IMR-90 (cell line): ENCODE measurements around the gene TTC8. TPM values are rescaled to one million over a fixed set of nuclear protein-coding genes. Genes with fewer than 3 reads are reported as not detected.

ENCODE experiments used
- ATAC-seq: fragments of 200-7000 bp; cut with Tn5 transposase; 2 replicates; pipeline ENCODE4 v1.9.1; 2020; ENCODE audit warnings: low read depth, mild to moderate bottlenecking, moderate library complexity
- BruUV-seq: library from RNA; stranded (reverse); fragments of 400-500 nt; replicated peaks from 2 replicates; lab custom pipeline; 2021; lab: Mats Ljungman, UMichigan
- CTCF ChIA-PET: fragments of 300-600 bp; formaldehyde crosslinking; extraction: SDS; loops from one replicate; lab custom pipeline; 2021; ENCODE audit warnings: antibody characterized with exemption; lab: Yijun Ruan, JAX
- POLR2A ChIA-PET: fragments of 300-600 bp; sonication (Branson Sonifier 250); formaldehyde crosslinking; loops from one replicate; lab custom pipeline; 2022; ENCODE audit warnings: antibody characterized with exemption; ENCODE audit not compliant: unreplicated experiment; lab: Charles Lee
- DNase-seq: peaks from one replicate; pipeline ENCODE4 v3.0.0; 2013
- H2AFZ ChIP-seq: replicated peaks from 2 replicates; pipeline ENCODE3; 2013; ENCODE audit warnings: low read length, mild to moderate bottlenecking; ENCODE audit not compliant: poor library complexity
- H2AK5ac ChIP-seq: 2 replicates; pipeline ENCODE4 v1.6.1; 2013; ENCODE audit warnings: low read depth, low read length, inconsistent platforms
- H2AK9ac ChIP-seq: replicated peaks from 2 replicates; pipeline ENCODE3; 2013; ENCODE audit warnings: mild to moderate bottlenecking, low read depth, low read length, moderate library complexity; ENCODE audit not compliant: poor library complexity
- H2BK120ac ChIP-seq: 2 replicates; pipeline ENCODE4 v1.6.1; 2013; ENCODE audit warnings: low read depth, low read length, inconsistent platforms
- H2BK15ac ChIP-seq: 3 replicates; pipeline ENCODE4 v1.6.1; 2013; ENCODE audit warnings: low read depth, low read length, inconsistent platforms
- H2BK20ac ChIP-seq: 2 replicates; pipeline ENCODE4 v1.6.1; 2013; ENCODE audit warnings: low read depth, mild to moderate bottlenecking, inconsistent platforms, low read length, moderate library complexity
- H2BK5ac ChIP-seq: 2 replicates; pipeline ENCODE4 v1.6.1; 2013; ENCODE audit warnings: mild to moderate bottlenecking, low read depth, low read length, inconsistent platforms; ENCODE audit not compliant: poor library complexity, severe bottlenecking
- H3K14ac ChIP-seq: replicated peaks from 2 replicates; pipeline ENCODE4 v1.6.1; 2013; ENCODE audit warnings: low read depth, low read length, inconsistent platforms
- H3K18ac ChIP-seq: 2 replicates; pipeline ENCODE4 v1.6.1; 2013; ENCODE audit warnings: low read depth, low read length, control low read depth
- H3K23ac ChIP-seq: 2 replicates; pipeline ENCODE4 v1.6.1; 2013; ENCODE audit warnings: low read depth, low read length, inconsistent platforms
- H3K27ac ChIP-seq: 2 replicates; pipeline ENCODE4 v1.5.1; 2013; ENCODE audit warnings: mild to moderate bottlenecking, control low read depth, low read length; ENCODE audit not compliant: insufficient read depth
- H3K27me3 ChIP-seq: 2 replicates; pipeline ENCODE4 v1.6.1; 2013; ENCODE audit warnings: low read length; ENCODE audit not compliant: control insufficient read depth, insufficient read depth
- H3K36me3 ChIP-seq: 2 replicates; pipeline ENCODE4 v1.6.1; 2013; ENCODE audit warnings: low read length, mixed read lengths; ENCODE audit not compliant: control insufficient read depth, insufficient read depth
- H3K4ac ChIP-seq: 2 replicates; pipeline ENCODE4 v1.6.1; 2013; ENCODE audit warnings: low read depth, low read length, inconsistent platforms
- H3K4me1 ChIP-seq: 2 replicates; pipeline ENCODE4 v1.6.1; 2013; ENCODE audit warnings: low read length, mixed read lengths; ENCODE audit not compliant: control insufficient read depth, insufficient read depth
- H3K4me2 ChIP-seq: 2 replicates; pipeline ENCODE4 v1.6.1; 2013; ENCODE audit warnings: low read depth, mild to moderate bottlenecking, control low read depth, low read length, moderate library complexity
- H3K4me3 ChIP-seq: 2 replicates; pipeline ENCODE4 v1.5.1; 2013; ENCODE audit warnings: low read depth, mild to moderate bottlenecking, control low read depth, low read length, moderate library complexity; ENCODE audit not compliant: insufficient read depth
- H3K56ac ChIP-seq: 2 replicates; pipeline ENCODE4 v1.6.1; 2013; ENCODE audit warnings: low read length, inconsistent platforms; ENCODE audit not compliant: insufficient read depth; ENCODE audit errors: extremely low read depth
- H3K79me1 ChIP-seq, 2 experiments: 2 replicates each; pipeline ENCODE4 v1.6.1; 2013; ENCODE audit warnings: low read length in 2 of 2, inconsistent platforms in 1 of 2, low read depth in 1 of 2
- H3K9ac ChIP-seq: 2 replicates; pipeline ENCODE4 v1.6.1; 2013; ENCODE audit warnings: low read depth, low read length, control low read depth
- H3K9me1 ChIP-seq: 2 replicates; pipeline ENCODE4 v1.6.1; 2013; ENCODE audit warnings: low read length, inconsistent platforms; ENCODE audit not compliant: insufficient read depth
- H3K9me3 ChIP-seq: 2 replicates; pipeline ENCODE4 v1.6.1; 2013; ENCODE audit warnings: low read length; ENCODE audit not compliant: control insufficient read depth, insufficient read depth
- H4K20me1 ChIP-seq: 2 replicates; pipeline ENCODE4 v1.6.1; 2013; ENCODE audit warnings: low read length, inconsistent platforms; ENCODE audit not compliant: insufficient read depth
- H4K5ac ChIP-seq: 2 replicates; pipeline ENCODE4 v1.6.1; 2013; ENCODE audit warnings: mild to moderate bottlenecking, low read depth, low read length, control low read depth
- H4K8ac ChIP-seq, 2 experiments: 2 replicates each; pipeline ENCODE4 v1.6.1; 2013; ENCODE audit warnings: low read depth in 2 of 2, low read length in 2 of 2, control low read depth in 1 of 2, inconsistent platforms in 1 of 2
- H4K91ac ChIP-seq: 2 replicates; pipeline ENCODE4 v1.6.1; 2013; ENCODE audit warnings: low read depth, low read length, inconsistent platforms; ENCODE audit not compliant: insufficient read depth
- BHLHE40 ChIP-seq: fragments of 150-350 bp; IDR thresholded peaks from 2 replicates; pipeline ENCODE4 v1.6.1; 2016; ENCODE audit warnings: mild to moderate bottlenecking, low read depth, low read length
- CEBPB ChIP-seq: IDR thresholded peaks from 2 replicates; pipeline ENCODE4 v1.6.1; 2012; ENCODE audit warnings: low read depth, low read length, improper control_type of control experiment
- CHD1 ChIP-seq: IDR thresholded peaks from 2 replicates; pipeline ENCODE4 v1.6.1; 2012; ENCODE audit warnings: low read depth, low read length, improper control_type of control experiment
- FOS ChIP-seq: fragments of 150-350 bp; IDR thresholded peaks from 2 replicates; pipeline ENCODE4 v1.6.1; 2016; ENCODE audit warnings: low read depth, low read length
- MAFK ChIP-seq: IDR thresholded peaks from 2 replicates; pipeline ENCODE4 v1.6.1; 2012; ENCODE audit warnings: low read depth, low read length, improper control_type of control experiment
- MAZ ChIP-seq: IDR thresholded peaks from 2 replicates; pipeline ENCODE4 v1.6.1; 2012; ENCODE audit warnings: low read depth, mild to moderate bottlenecking, low read length, improper control_type of control experiment, moderate library complexity, borderline replicate concordance
- MXI1 ChIP-seq: IDR thresholded peaks from 2 replicates; pipeline ENCODE4 v1.6.1; 2012; ENCODE audit warnings: low read depth, mild to moderate bottlenecking, low read length, moderate library complexity, borderline replicate concordance
- NFE2L2 ChIP-seq: fragments of 150-350 bp; IDR thresholded peaks from 2 replicates; pipeline ENCODE4 v1.6.1; 2016; ENCODE audit warnings: low read depth, mild to moderate bottlenecking, low read length
- POLR2A ChIP-seq: IDR thresholded peaks from 2 replicates; pipeline ENCODE4 v1.6.1; 2012; ENCODE audit warnings: mild to moderate bottlenecking, low read depth, low read length
- RAD21 ChIP-seq: IDR thresholded peaks from 2 replicates; pipeline ENCODE4 v1.6.1; 2012; ENCODE audit warnings: low read length, improper control_type of control experiment
- RCOR1 ChIP-seq: IDR thresholded peaks from 2 replicates; pipeline ENCODE4 v1.6.1; 2012; ENCODE audit warnings: mild to moderate bottlenecking, low read length, improper control_type of control experiment; ENCODE audit not compliant: insufficient replicate concordance
- RFX5 ChIP-seq: IDR thresholded peaks from 2 replicates; pipeline ENCODE4 v1.8.0; 2012; ENCODE audit warnings: low read depth, mild to moderate bottlenecking, low read length, moderate library complexity
- SMC3 ChIP-seq: fragments of 150-350 bp; IDR thresholded peaks from 2 replicates; pipeline ENCODE4 v1.6.1; 2016; ENCODE audit warnings: low read depth, mild to moderate bottlenecking, antibody characterized with exemption, low read length, moderate library complexity
- WGBS, 2 experiments: methylation state at CpG; one replicate each; pipeline versions ENCODE4 v1.1.5 to v1.1.7; 2013; ENCODE audit warnings: missing lambda C conversion rate in 2 of 2; ENCODE audit not compliant: insufficient read length in 1 of 2; ENCODE audit errors: extremely low coverage in 2 of 2; 5-methylcytosine and 5-hydroxymethylcytosine counted together
- dilution Hi-C: fragments of 300-500 bp; cut with HindIII; formaldehyde crosslinking; loops from one replicate; pipeline ENCODE4 v1.14.3; 2018; ENCODE audit warnings: low sequenced_read_pairs; ENCODE audit not compliant: unreplicated experiment
- in situ Hi-C: fragments of 300-500 bp; cut with MboI; formaldehyde crosslinking; loops from 3 replicates; pipeline ENCODE4 v1.14.3; 2019; ENCODE audit warnings: low sequenced_read_pairs, inconsistent platforms, mixed read lengths
- intact Hi-C: fragments of 100-400 bp; cut with micrococcal nuclease; formaldehyde crosslinking; loops from 2 replicates; pipeline ENCODE4 v1.10.0; 2022
- polyA plus RNA-seq, 3 experiments: library from polyadenylated mRNA; depleted of rRNA; stranded (reverse); fragments of >200 nt; gene quantifications; 2 replicates each; pipeline ENCODE4 v1.2.3, GENCODE V29; 2012; ENCODE audit warnings: low replicate concordance in 1 of 3
- total RNA-seq: library from RNA; depleted of rRNA; stranded (reverse); fragments of >200 nt; gene quantifications from 2 replicates; pipeline ENCODE4 v1.2.3, GENCODE V29; 2012
- TF ChIP-seq, protein P1 (sequence below): fragments of 150-350 bp; IDR thresholded peaks from 2 replicates; pipeline ENCODE4 v1.6.1; 2017; ENCODE audit warnings: mild to moderate bottlenecking, antibody characterized with exemption, low read length, low read depth
- TF ChIP-seq, protein P2 (sequence below): conservative IDR thresholded peaks from 2 replicates; pipeline ENCODE4 v1.5.1; 2012; ENCODE audit warnings: mild to moderate bottlenecking, low read depth, low read length, improper control_type of control experiment
- TF ChIP-seq, protein P3 (sequence below): fragments of 150-350 bp; IDR thresholded peaks from 2 replicates; pipeline ENCODE4 v1.6.1; 2016; ENCODE audit warnings: low read depth, mild to moderate bottlenecking, low read length, moderate library complexity, borderline replicate concordance

TTC8 gene
- total and polyA plus RNA-seq, 2 of the 4 experiments (the other 2 are of a cell fraction), result 48.9 to 84.2 TPM

DNA sequence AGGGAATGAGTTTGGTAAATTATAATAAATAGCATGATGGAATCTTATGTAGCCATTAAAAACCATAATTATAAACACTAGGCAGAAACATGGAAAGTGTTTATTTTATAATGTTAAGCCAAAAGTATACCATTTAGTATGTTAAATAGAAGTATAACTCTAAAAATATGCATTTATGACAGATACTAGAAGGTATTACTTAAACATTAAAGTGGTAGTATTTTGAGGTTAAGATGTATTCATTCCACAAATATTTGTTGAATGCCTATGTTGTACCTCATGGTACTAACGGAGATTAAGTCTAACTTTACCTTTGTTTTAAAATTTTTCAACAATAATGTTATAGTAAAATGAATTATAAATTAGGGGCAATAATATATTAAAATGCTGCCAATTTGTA, 24.1 kb downstream of the TTC8 start:
- ChIA-PET POLR2A (interaction anchor here (0.6 kb wide), 1 partner anchor 181 kb away, joined by 4 read pairs; no protein-coding TSS in a partner anchor), CTCF (no interaction called here)
- ATAC-seq, result peak; percentile 86
- in situ Hi-C loops, result no loop called here
- no peak overlapping the region for H2AFZ ChIP-seq
- peaks cover 4% of the 10 kb centered on the region for H3K4me1 ChIP-seq
- H2BK20ac ChIP-seq, result peak overlapping the region; percentile 94; the same call in 1 of the 2 replicates
- H3K4me2 ChIP-seq, result no peak overlapping the region
- H3K4me3 ChIP-seq, result no peak overlapping the region
- H2BK5ac ChIP-seq, result peak overlapping the region; percentile 96
- no peaks in the 10 kb centered on the region for H3K9me3 ChIP-seq
- TF ChIP-seq RCOR1 (no peak), BHLHE40 (no peak), POLR2A (no peak), RAD21 (no peak), NFE2L2 (no peak), RFX5 (no peak), MAFK (no peak), SMC3 (no peak), MAZ (no peak), FOS (no peak), MXI1 (no peak), CEBPB (no peak), CHD1 (no peak)
- TF ChIP-seq, protein P1, sequence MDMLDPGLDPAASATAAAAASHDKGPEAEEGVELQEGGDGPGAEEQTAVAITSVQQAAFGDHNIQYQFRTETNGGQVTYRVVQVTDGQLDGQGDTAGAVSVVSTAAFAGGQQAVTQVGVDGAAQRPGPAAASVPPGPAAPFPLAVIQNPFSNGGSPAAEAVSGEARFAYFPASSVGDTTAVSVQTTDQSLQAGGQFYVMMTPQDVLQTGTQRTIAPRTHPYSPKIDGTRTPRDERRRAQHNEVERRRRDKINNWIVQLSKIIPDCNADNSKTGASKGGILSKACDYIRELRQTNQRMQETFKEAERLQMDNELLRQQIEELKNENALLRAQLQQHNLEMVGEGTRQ, result no peak
- TF ChIP-seq, protein P2, sequence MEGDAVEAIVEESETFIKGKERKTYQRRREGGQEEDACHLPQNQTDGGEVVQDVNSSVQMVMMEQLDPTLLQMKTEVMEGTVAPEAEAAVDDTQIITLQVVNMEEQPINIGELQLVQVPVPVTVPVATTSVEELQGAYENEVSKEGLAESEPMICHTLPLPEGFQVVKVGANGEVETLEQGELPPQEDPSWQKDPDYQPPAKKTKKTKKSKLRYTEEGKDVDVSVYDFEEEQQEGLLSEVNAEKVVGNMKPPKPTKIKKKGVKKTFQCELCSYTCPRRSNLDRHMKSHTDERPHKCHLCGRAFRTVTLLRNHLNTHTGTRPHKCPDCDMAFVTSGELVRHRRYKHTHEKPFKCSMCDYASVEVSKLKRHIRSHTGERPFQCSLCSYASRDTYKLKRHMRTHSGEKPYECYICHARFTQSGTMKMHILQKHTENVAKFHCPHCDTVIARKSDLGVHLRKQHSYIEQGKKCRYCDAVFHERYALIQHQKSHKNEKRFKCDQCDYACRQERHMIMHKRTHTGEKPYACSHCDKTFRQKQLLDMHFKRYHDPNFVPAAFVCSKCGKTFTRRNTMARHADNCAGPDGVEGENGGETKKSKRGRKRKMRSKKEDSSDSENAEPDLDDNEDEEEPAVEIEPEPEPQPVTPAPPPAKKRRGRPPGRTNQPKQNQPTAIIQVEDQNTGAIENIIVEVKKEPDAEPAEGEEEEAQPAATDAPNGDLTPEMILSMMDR, result no peak
- TF ChIP-seq, protein P3, sequence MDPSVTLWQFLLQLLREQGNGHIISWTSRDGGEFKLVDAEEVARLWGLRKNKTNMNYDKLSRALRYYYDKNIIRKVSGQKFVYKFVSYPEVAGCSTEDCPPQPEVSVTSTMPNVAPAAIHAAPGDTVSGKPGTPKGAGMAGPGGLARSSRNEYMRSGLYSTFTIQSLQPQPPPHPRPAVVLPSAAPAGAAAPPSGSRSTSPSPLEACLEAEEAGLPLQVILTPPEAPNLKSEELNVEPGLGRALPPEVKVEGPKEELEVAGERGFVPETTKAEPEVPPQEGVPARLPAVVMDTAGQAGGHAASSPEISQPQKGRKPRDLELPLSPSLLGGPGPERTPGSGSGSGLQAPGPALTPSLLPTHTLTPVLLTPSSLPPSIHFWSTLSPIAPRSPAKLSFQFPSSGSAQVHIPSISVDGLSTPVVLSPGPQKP, result no peak
- H2BK15ac ChIP-seq, result no peak overlapping the region
- dilution Hi-C loops, result no loop called here
- no CpG with 5 or more reads among the region's 1 CpG for WGBS, 2 experiments
- peak; percentile 51 for DNase-seq
- BruUV-seq, result no TSS peak
- intact Hi-C loops, result loop anchor here (10.0 kb wide), 1 partner anchor 166 kb away; no protein-coding TSS in a partner anchor
- no peak overlapping the region for H3K56ac ChIP-seq
- H4K5ac ChIP-seq, result no peak overlapping the region
- H4K91ac ChIP-seq, result no peak overlapping the region
- H2BK120ac ChIP-seq, result peak overlapping the region; percentile 85; the same call in 1 of the 2 replicates
- H3K4ac ChIP-seq, result no peak overlapping the region
- H3K36me3 ChIP-seq, result peaks cover 6% of the 10 kb centered on the region
- no peak overlapping the region for H3K18ac ChIP-seq
- H3K9ac ChIP-seq, result no peak overlapping the region
- H2AK9ac ChIP-seq, result no peak overlapping the region
- H4K20me1 ChIP-seq, result no peaks in the 10 kb centered on the region
- H2AK5ac ChIP-seq, result no peak overlapping the region
- no peak overlapping the region for H3K14ac ChIP-seq
- no peaks in the 10 kb centered on the region for H3K27me3 ChIP-seq
- peaks cover 0 to 20% of the 10 kb centered on the region in 2 experiments; a peak in 3 of 4 replicates for H3K79me1 ChIP-seq
- H3K23ac ChIP-seq, result no peak overlapping the region
- H4K8ac ChIP-seq, result peak overlapping the region in 1 of 2 experiments; percentile 93; a peak in 2 of 4 replicates
- no peak overlapping the region for H3K27ac ChIP-seq
- no peaks in the 10 kb centered on the region for H3K9me1 ChIP-seq
